Caco-2 (cell line): ENCODE data around the gene PF4V1. TPM values are rescaled to one million over a fixed set of nuclear protein-coding genes. Genes with fewer than 3 reads are reported as not detected.

Source experiments
- BruUV-seq: library from RNA; stranded (reverse); fragments of 400-500 nt; replicated peaks from 2 replicates; lab custom pipeline; 2021; lab: Mats Ljungman, UMichigan
- CTCF ChIA-PET: fragments of 300-600 bp; sonication (Branson Sonifier 250); formaldehyde crosslinking; loops from one replicate; lab custom pipeline; 2022; ENCODE audit warnings: antibody characterized with exemption; lab: Charles Lee
- POLR2A ChIA-PET: fragments of 300-600 bp; sonication (Branson Sonifier 250); formaldehyde crosslinking; loops from one replicate; lab custom pipeline; 2022; ENCODE audit warnings: antibody characterized with exemption; lab: Charles Lee
- DNase-seq, 2 experiments: peaks; one replicate each; pipeline versions ENCODE4 v3.0.0 to v3.0.0-alpha.2; 2020 to 2022
- H3K27me3 ChIP-seq: replicated peaks from 2 replicates; pipeline ENCODE4 v1.6.0; 2011; ENCODE audit warnings: low read length; ENCODE audit not compliant: control insufficient read depth, insufficient read depth
- H3K36me3 ChIP-seq: 2 replicates; pipeline ENCODE4 v1.5.1; 2011; ENCODE audit warnings: low read length; ENCODE audit not compliant: control insufficient read depth, insufficient read depth
- H3K4me1 ChIP-seq: fragments of 250-450 bp; sonication (Bioruptor Pico); 2 replicates; pipeline ENCODE4 v1.5.1; 2020; ENCODE audit warnings: mild to moderate bottlenecking
- H3K4me3 ChIP-seq: 2 replicates; pipeline ENCODE4 v1.5.1; 2011; ENCODE audit warnings: low read depth, mild to moderate bottlenecking, control low read depth, low read length
- H3K9me3 ChIP-seq: fragments of 250-450 bp; sonication (Bioruptor Pico); 2 replicates; pipeline ENCODE4 v1.5.1; 2020; ENCODE audit warnings: mild to moderate bottlenecking, moderate library complexity
- H3K27ac Mint-ChIP-seq: one replicate; pipeline ENCODE4 v1.8.0; 2022; ENCODE audit warnings: mixed read lengths; ENCODE audit not compliant: unreplicated experiment
- H3K27me3 Mint-ChIP-seq: one replicate; pipeline ENCODE4 v1.8.0; 2022; ENCODE audit warnings: mixed read lengths; ENCODE audit not compliant: insufficient read depth, unreplicated experiment
- H3K36me3 Mint-ChIP-seq: one replicate; pipeline ENCODE4 v1.8.0; 2022; ENCODE audit warnings: mild to moderate bottlenecking, mixed read lengths; ENCODE audit not compliant: insufficient read depth, unreplicated experiment
- H3K4me1 Mint-ChIP-seq: one replicate; pipeline ENCODE4 v1.8.0; 2022; ENCODE audit warnings: low read depth, mixed read lengths; ENCODE audit not compliant: unreplicated experiment
- H3K4me3 Mint-ChIP-seq: one replicate; pipeline ENCODE4 v1.8.0; 2022; ENCODE audit warnings: mild to moderate bottlenecking, moderate library complexity, mixed read lengths; ENCODE audit not compliant: unreplicated experiment
- H3K9me3 Mint-ChIP-seq: one replicate; pipeline ENCODE4 v1.8.0; 2022; ENCODE audit warnings: mixed read lengths; ENCODE audit not compliant: unreplicated experiment
- intact Hi-C: fragments of 100-400 bp; cut with micrococcal nuclease; formaldehyde crosslinking; loops from one replicate; pipeline ENCODE4 v1.10.0; 2022; ENCODE audit not compliant: unreplicated experiment
- total RNA-seq: library from RNA; stranded (reverse); gene quantifications from 2 replicates; pipeline ENCODE4 v1.2.3, GENCODE V29; 2022
- TF ChIP-seq, protein P1 (sequence below), 2 experiments: fragments of 200-600 bp in 1 of 2; IDR thresholded peaks; 1 replicate in 1 of 2; 2 replicates in 1 of 2; pipeline versions ENCODE4 v1.5.1 to v1.8.0; 2011 to 2022; ENCODE audit warnings: antibody characterized with exemption in 1 of 2, control low read depth in 1 of 2, inconsistent platforms in 1 of 2, low read depth in 1 of 2, low read length in 1 of 2, mild to moderate bottlenecking in 1 of 2, moderate library complexity in 1 of 2; ENCODE audit not compliant: insufficient read depth in 1 of 2, severe bottlenecking in 1 of 2, unreplicated experiment in 1 of 2

The PF4V1 gene
- total RNA-seq, 1 experiment from 2014 or later: not detected

DNA sequence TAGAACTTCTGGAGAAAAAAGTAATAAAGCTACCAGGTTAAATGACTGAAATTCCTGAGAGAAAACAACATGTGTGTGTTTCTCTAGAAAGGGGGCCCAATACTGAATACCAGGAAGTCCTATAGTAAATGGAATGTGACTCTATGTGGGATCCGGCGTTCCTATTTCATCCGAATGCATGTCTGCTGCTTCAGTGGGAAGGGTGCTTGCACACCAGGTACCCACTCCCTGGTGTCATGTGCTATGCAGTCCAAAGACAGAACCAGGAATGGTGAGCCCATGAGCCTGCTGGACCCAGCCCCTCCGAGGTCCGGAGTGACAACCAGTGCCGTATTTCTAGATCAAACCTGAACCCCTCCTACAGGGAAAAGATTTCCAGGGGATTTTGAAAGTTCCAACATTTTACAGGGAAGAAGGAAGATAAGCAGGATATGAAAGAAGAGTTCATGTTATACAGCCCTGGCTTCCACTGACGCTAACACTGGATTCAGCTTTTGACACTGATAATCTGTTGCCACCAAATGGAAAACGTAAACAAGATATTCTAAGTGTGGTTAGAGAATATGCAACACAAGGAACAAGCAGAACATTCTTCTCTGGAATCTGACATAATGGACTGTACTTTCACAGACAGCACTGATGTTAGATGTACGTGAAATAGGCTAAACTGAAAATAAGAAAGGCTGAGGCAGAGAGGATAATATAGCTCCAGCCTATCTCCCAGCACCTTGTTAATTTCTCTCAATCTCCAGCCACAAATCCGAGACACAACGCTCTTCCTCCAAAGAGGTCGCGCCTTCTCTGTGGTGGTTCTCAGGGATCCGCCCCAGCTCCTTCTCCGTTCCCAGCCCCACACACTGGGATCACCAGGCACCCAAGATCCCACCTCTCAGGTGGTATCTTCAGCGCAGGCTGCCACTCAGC lies 15.4 kb downstream of the PF4V1 start:
- Mint-ChIP-seq H3K36me3 (no peaks in the 10 kb centered on the region), H3K27ac (peak overlapping the region; percentile 61), H3K9me3 (no peaks in the 10 kb centered on the region), H3K4me1 (no peaks in the 10 kb centered on the region), H3K4me3 (peak overlapping the region; percentile 91), H3K27me3 (peaks cover 3% of the 10 kb centered on the region)
- BruUV-seq: no TSS peak
- Histone ChIP-seq H3K4me3 (peak overlapping the region; percentile 46), H3K9me3 (no peaks in the 10 kb centered on the region), H3K4me1 (no peaks in the 10 kb centered on the region; the same call in 1 of the 2 replicates), H3K27me3 (no peaks in the 10 kb centered on the region), H3K36me3 (no peaks in the 10 kb centered on the region)
- DNase-seq: no peak
- TF ChIP-seq, protein P1, sequence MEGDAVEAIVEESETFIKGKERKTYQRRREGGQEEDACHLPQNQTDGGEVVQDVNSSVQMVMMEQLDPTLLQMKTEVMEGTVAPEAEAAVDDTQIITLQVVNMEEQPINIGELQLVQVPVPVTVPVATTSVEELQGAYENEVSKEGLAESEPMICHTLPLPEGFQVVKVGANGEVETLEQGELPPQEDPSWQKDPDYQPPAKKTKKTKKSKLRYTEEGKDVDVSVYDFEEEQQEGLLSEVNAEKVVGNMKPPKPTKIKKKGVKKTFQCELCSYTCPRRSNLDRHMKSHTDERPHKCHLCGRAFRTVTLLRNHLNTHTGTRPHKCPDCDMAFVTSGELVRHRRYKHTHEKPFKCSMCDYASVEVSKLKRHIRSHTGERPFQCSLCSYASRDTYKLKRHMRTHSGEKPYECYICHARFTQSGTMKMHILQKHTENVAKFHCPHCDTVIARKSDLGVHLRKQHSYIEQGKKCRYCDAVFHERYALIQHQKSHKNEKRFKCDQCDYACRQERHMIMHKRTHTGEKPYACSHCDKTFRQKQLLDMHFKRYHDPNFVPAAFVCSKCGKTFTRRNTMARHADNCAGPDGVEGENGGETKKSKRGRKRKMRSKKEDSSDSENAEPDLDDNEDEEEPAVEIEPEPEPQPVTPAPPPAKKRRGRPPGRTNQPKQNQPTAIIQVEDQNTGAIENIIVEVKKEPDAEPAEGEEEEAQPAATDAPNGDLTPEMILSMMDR (IDR thresholded peaks at IDR 0.05; ENCODE audit: insufficient read depth in 1 of 2, low read depth in 1 of 2, low read length in 1 of 2, severe bottlenecking in 1 of 2, unreplicated experiment in 1 of 2): no peak
- ChIA-PET CTCF (interaction anchor here (1.2 kb wide), 1 partner anchor 266 kb away, joined by 9 read pairs; no protein-coding TSS in a partner anchor), POLR2A (no interaction called here)
- intact Hi-C loops: loop anchor here (1.0 to 2.0 kb wide), 4 partner anchors 55 to 266 kb away; partner anchors contain the start of gene CXCL3

DNA sequence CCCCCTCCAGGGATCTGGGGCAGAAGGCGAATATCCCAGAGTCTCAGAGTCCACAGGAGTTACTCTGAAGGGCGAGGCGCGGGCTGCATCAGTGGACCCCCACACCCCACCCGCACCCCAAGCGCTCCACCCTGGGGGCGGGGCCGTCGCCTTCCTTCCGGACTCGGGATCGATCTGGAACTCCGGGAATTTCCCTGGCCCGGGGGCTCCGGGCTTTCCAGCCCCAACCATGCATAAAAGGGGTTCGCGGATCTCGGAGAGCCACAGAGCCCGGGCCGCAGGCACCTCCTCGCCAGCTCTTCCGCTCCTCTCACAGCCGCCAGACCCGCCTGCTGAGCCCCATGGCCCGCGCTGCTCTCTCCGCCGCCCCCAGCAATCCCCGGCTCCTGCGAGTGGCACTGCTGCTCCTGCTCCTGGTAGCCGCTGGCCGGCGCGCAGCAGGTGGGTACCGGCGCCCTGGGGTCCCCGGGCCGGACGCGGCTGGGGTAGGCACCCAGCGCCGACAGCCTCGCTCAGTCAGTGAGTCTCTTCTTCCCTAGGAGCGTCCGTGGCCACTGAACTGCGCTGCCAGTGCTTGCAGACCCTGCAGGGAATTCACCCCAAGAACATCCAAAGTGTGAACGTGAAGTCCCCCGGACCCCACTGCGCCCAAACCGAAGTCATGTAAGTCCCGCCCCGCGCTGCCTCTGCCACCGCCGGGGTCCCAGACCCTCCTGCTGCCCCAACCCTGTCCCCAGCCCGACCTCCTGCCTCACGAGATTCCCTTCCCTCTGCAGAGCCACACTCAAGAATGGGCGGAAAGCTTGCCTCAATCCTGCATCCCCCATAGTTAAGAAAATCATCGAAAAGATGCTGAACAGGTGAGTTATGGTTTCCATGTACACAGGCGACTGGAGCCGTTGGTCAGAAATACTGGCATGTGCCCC lies 16.3 kb downstream of the PF4V1 start, which contains the start of gene CXCL1:
Gene CXCL1, plus strand, starts transcription at position 264 of the 926 bp plus-strand sequence. Its CDS starts 78 bp downstream, at position 342.
- TF ChIP-seq, protein P1 (IDR thresholded peaks at IDR 0.05; ENCODE audit: insufficient read depth in 1 of 2, low read depth in 1 of 2, low read length in 1 of 2, severe bottlenecking in 1 of 2, unreplicated experiment in 1 of 2): no peak
- Mint-ChIP-seq H3K4me3 (peak within 1 kb of the TSS; percentile 91), H3K9me3 (no peaks in the 10 kb centered on the region), H3K4me1 (no peaks in the 10 kb centered on the region), H3K27ac (peak within 1 kb of the TSS; percentile 61), H3K27me3 (peaks cover 7% of the 10 kb centered on the region), H3K36me3 (no peaks in the 10 kb centered on the region)
- ChIA-PET POLR2A (no interaction called here), CTCF (no interaction called here)
- no peaks in the 10 kb centered on the region for H3K9me3 ChIP-seq
- no peaks in the 10 kb centered on the region for H3K36me3 ChIP-seq
- H3K4me3 ChIP-seq: peak within 1 kb of the TSS; percentile 46
- intact Hi-C loops: loop anchor here (1.0 to 2.0 kb wide), 3 partner anchors 54 to 169 kb away; partner anchors contain the start of gene CXCL3
- BruUV-seq: no TSS peak
- DNase-seq: peak; percentile 21 to 39
- H3K4me1 ChIP-seq: no peaks in the 10 kb centered on the region; the same call in 1 of the 2 replicates
- no peaks in the 10 kb centered on the region for H3K27me3 ChIP-seq

DNA sequence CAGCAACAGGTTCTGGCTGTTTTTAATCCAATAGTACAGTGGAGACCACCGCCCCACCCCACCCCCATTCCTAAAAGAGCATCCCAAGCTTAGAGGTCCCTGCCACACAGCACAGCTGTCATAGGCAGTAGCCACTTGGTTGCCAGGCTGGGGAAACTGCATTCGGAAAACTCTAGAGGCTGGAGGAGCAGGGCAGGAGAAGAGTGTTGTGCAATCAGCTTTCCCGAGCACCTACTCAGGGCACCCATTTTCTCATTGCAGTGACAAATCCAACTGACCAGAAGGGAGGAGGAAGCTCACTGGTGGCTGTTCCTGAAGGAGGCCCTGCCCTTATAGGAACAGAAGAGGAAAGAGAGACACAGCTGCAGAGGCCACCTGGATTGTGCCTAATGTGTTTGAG lies 17.2 kb downstream of the PF4V1 start:
- CTCF ChIA-PET: no interaction called here
- Histone ChIP-seq H3K36me3 (no peaks in the 10 kb centered on the region), H3K9me3 (no peaks in the 10 kb centered on the region), H3K27me3 (no peaks in the 10 kb centered on the region), H3K4me3 (no peak overlapping the region), H3K4me1 (no peaks in the 10 kb centered on the region; the same call in 1 of the 2 replicates)
- Mint-ChIP-seq H3K9me3 (no peaks in the 10 kb centered on the region), H3K27ac (no peak overlapping the region), H3K27me3 (peaks cover 11% of the 10 kb centered on the region), H3K4me3 (peak overlapping the region; percentile 91), H3K36me3 (no peaks in the 10 kb centered on the region), H3K4me1 (no peaks in the 10 kb centered on the region)
- intact Hi-C loops: no loop called here
- POLR2A ChIA-PET: no interaction called here
- no TSS peak for BruUV-seq
- no peak for DNase-seq
- TF ChIP-seq, protein P1 (IDR thresholded peaks at IDR 0.05; ENCODE audit: insufficient read depth in 1 of 2, low read depth in 1 of 2, low read length in 1 of 2, severe bottlenecking in 1 of 2, unreplicated experiment in 1 of 2): no peak
